ENCODE results near the gene FGFR3. TPM values are rescaled to one million over a fixed set of nuclear protein-coding genes. Genes with fewer than 3 reads are reported as not detected.

FGFR3 gene
- total RNA-seq, 1 donor from 2014 or later, result 44.3 TPM

DNA sequence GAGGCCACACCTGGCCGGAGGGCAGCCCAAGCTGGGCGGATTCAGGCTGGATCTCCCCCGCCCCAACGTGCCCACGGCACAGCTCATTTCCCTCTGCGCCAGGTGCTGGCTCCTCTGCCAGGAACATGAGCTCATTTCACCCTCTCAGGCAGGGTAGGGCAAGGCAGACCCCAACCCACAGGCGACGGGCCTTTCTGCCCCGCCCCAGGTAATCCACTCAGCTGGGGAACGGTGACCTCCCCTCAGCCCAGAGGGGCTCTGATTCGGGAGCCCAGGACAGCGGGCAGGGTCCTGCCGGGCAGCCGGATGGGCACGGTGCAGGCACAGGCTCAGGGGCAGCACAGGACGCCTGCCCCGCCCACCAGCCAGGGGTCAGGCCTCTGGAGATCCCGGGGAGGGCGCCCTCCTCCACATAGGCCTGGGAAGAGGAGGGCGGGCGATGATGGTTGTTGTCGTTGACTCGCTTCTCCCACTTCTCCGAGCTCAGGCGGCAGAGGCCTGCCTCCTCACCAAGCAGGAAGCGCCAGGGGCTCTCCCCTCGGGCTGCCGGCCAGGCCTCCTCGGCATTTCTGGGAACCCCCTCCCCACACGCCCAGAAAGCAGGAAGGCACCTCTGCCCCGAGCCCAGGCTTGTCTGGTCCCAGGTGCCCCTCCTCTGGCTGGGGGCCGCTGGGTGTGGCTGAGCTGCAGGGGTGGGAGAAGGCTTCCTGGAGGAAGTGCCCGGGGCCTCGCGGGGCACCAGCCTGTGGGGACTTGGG is 40.6 kb upstream of the FGFR3 start:
- Mint-ChIP-seq H3K27me3 (no peaks in the 10 kb centered on the region), H3K4me1 (ENCODE audit: unreplicated experiment) (no peaks in the 10 kb centered on the region), H3K9me3 (no peaks in the 10 kb centered on the region), H3K4me3 (no peak overlapping the region), H3K36me3 (no peaks in the 10 kb centered on the region), H3K27ac (no peak overlapping the region)
- no peak for DNase-seq (ENCODE audit: extremely low spot score, unreplicated experiment)
- TF ChIP-seq, protein P1, sequence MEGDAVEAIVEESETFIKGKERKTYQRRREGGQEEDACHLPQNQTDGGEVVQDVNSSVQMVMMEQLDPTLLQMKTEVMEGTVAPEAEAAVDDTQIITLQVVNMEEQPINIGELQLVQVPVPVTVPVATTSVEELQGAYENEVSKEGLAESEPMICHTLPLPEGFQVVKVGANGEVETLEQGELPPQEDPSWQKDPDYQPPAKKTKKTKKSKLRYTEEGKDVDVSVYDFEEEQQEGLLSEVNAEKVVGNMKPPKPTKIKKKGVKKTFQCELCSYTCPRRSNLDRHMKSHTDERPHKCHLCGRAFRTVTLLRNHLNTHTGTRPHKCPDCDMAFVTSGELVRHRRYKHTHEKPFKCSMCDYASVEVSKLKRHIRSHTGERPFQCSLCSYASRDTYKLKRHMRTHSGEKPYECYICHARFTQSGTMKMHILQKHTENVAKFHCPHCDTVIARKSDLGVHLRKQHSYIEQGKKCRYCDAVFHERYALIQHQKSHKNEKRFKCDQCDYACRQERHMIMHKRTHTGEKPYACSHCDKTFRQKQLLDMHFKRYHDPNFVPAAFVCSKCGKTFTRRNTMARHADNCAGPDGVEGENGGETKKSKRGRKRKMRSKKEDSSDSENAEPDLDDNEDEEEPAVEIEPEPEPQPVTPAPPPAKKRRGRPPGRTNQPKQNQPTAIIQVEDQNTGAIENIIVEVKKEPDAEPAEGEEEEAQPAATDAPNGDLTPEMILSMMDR (conservative IDR thresholded peaks at IDR 0.05), result no peak

DNA sequence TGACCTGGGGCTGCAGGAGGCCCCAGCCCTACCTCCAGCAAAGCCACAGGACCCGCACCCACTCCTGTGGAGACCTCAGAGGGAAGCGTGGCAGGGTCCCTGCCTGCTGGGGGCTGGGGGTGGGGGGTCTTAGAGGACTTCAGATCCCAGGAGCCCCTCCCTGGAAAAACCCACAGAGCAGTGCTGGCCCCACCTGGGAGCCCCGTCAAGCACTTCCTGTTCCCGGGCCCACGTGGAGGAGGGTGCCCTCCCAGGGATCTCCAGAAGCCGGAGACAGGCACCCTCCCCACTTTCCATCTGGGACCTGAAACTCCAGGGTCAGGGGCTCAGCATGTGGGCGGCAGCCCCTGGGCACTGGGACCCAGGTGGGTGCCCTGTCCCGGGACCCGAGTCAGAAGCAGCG is 39.8 kb upstream of the FGFR3 start:
- H3K9me3 Mint-ChIP-seq, result no peaks in the 10 kb centered on the region
- H3K27ac Mint-ChIP-seq, result no peak overlapping the region
- H3K27me3 Mint-ChIP-seq, result no peaks in the 10 kb centered on the region
- TF ChIP-seq, protein P1 (conservative IDR thresholded peaks at IDR 0.05), result no peak
- no peaks in the 10 kb centered on the region for H3K4me1 Mint-ChIP-seq (ENCODE audit: unreplicated experiment)
- DNase-seq (ENCODE audit: extremely low spot score, unreplicated experiment), result no peak
- no peak overlapping the region for H3K4me3 Mint-ChIP-seq
- H3K36me3 Mint-ChIP-seq, result no peaks in the 10 kb centered on the region

DNA sequence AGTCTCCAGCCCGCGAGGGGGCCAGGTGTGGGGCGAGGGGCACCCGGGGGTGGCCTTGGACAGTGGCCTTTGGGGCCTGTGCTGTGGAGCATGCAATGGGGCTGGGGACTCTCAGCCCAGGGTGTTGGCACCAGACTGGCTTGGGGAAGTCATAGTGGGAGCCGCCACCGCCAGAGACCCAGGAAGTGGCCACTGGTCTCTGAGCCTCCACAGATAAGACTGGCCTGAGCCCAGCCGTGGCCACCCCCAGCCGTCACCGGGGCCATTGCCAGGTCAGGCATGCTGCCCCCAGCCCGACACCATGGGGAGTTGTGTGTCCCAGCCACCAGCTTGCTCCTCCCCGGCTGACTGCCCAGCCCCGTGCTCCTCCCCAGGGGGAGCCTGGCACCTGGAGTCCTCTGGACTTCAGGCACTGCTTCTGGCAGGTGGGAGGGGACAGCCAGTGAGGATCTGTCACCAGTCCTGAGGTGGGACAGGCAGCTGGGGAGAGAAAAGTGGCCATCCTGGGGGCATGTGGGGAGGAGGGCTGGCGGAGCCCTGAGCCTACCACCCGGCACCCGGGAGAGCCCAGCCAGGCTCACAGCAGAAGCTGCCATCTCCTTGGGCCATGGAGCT is 39.3 kb upstream of the FGFR3 start:
- Mint-ChIP-seq H3K27ac (no peak overlapping the region), H3K4me3 (no peak overlapping the region), H3K9me3 (no peaks in the 10 kb centered on the region), H3K27me3 (no peaks in the 10 kb centered on the region), H3K36me3 (no peaks in the 10 kb centered on the region), H3K4me1 (ENCODE audit: unreplicated experiment) (no peaks in the 10 kb centered on the region)
- TF ChIP-seq, protein P1 (conservative IDR thresholded peaks at IDR 0.05), result no peak
- DNase-seq (ENCODE audit: extremely low spot score, unreplicated experiment), result no peak

DNA sequence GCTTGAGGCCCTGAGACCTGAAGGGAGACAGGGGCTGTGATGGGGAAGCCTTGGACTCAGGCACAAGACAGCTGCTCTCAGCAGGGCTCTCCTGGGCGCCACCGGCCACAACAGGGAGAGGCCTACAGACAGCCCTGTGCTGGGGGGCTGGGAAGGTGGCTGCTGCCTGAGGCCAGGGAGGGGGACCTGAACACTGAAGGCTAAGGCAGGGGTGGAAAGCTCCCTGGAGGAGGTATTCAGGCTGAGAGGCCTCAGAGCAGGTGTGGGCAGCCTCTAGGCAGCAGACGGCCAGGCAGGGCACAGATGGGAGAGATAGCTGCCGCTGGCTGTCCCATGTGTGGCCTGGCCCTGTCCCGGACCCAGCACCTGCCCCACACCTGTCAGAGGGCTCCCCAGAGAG is 38.8 kb upstream of the FGFR3 start:
- H3K36me3 Mint-ChIP-seq, result no peaks in the 10 kb centered on the region
- H3K27ac Mint-ChIP-seq, result no peak overlapping the region
- TF ChIP-seq, protein P1 (conservative IDR thresholded peaks at IDR 0.05), result no peak
- no peaks in the 10 kb centered on the region for H3K4me1 Mint-ChIP-seq (ENCODE audit: unreplicated experiment)
- no peak for DNase-seq (ENCODE audit: extremely low spot score, unreplicated experiment)
- no peaks in the 10 kb centered on the region for H3K27me3 Mint-ChIP-seq
- H3K9me3 Mint-ChIP-seq, result no peaks in the 10 kb centered on the region
- H3K4me3 Mint-ChIP-seq, result no peak overlapping the region

DNA sequence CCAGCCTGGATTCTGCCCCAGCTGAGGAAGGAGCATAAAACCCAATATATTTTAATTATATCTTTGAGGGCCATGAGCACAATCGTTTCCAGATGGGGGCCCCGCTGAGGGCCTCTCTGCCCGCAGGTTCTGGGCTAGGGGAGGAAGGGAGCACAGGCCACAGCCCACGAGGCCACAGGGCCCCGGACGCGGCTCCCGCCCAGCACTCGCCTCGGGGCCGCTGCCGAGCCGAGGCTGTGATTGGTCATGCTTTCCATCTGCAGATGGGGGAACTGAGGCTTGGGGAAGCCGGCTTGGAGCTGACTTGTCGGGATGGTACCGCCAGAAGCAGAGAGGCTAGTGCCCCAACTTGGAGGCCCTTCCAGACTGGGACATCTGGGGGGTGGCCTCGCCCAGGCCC is 37.8 kb upstream of the FGFR3 start:
- DNase-seq (ENCODE audit: extremely low spot score, unreplicated experiment), result no peak
- no peak overlapping the region for H3K27ac Mint-ChIP-seq
- TF ChIP-seq, protein P1 (conservative IDR thresholded peaks at IDR 0.05), result no peak
- H3K4me1 Mint-ChIP-seq (ENCODE audit: unreplicated experiment), result no peaks in the 10 kb centered on the region
- no peaks in the 10 kb centered on the region for H3K27me3 Mint-ChIP-seq
- H3K36me3 Mint-ChIP-seq, result no peaks in the 10 kb centered on the region
- no peak overlapping the region for H3K4me3 Mint-ChIP-seq
- no peaks in the 10 kb centered on the region for H3K9me3 Mint-ChIP-seq
